Activated CD4-positive, alpha-beta T cell treated with anti-CD3 and anti-CD28 coated beads for 24 hours (primary cell): ENCODE results near the gene F11.
"Not testable (repeated sequence)": the region's sequence is repeated elsewhere in the genome, so short reads cannot be mapped to it uniquely, and the experiment has no call there.

Experiments
- DNase-seq, 2 donors: peaks; one replicate each; pipeline ENCODE4 v3.0.0-alpha.2; 2020; ENCODE audit warnings: low read depth in 2 of 2

F11 gene

DNA sequence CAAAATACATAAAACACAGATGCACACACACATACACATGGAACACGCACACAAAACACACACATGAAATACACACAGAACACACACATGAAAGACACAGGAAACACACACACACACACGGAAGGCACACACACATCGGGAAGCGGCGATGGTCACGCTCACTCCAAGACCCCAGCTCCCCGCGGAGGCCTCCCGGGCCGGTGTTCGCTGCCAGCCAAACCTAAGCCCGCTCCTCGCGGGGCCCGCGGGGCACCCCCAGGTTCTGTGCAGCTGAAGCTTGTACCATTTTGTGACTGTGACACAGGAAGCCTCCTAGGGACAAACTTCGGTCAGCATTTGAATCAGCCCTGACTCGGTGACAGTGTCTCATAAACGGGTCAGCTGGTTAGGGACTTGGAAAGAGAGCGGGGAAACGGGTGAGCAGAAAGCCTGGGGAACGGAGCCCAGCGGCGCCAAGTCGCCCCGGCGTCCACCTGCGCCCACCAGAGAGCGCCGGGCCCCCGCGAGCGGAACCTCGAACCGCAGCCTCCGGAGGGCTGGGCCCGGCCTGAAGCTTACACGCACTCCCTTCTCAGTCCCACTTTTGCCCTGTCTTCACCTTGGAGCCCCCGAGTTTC, 32.1 kb downstream of the F11 start:
- DNase-seq: no peak

DNA sequence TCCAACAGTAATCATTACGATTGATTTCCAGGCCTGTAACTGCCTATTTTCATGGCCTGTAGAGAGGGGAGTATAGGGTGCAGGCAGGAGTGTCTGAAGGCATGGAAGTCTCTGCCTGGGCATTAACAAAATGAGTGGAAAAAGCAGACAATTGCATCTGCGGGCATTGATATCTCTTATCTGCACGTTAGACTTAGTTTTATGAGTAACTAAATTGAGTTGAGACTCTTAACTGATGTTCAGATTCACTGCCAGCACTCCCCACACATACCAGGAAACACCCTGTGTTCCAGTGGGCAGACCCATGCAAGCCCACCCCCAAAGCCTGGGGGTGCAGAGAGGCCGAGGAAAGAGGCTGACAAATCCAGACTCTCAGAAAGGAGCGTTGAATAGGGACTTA, 33.3 kb downstream of the F11 start:
- no peak for DNase-seq

DNA sequence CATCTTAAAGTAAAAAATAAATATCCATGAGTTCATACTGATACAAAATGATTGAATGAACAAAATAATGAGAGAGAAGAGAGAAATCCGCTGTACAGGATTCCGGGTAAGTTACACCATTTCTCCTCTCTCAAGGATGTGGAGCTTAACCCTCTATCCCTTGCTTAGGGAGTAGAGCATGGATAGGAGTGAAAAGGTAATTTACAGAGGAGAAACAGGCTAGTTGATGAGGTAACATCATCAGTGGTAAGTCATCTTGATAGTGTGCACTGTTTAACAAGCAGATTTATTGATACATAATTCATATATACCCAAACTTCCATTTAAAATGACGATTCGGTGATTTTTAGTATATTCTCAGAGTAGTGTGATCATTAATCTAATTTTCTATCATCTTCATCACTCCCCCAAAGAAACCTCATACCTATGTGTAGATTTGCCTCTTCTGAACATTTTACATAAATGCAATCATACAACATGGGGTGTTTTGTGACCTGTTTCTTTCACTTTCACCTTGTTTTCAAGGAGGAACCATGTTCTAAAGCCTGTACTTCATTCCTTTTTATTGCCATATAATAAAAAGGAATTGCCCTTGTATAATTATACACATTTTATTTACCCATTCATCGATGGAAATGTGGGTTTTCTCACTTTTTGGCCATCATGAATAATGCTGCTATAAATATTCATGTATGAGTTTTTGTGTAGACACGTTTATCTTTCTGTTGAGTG, 34.8 kb downstream of the F11 start:
- DNase-seq: no peak

DNA sequence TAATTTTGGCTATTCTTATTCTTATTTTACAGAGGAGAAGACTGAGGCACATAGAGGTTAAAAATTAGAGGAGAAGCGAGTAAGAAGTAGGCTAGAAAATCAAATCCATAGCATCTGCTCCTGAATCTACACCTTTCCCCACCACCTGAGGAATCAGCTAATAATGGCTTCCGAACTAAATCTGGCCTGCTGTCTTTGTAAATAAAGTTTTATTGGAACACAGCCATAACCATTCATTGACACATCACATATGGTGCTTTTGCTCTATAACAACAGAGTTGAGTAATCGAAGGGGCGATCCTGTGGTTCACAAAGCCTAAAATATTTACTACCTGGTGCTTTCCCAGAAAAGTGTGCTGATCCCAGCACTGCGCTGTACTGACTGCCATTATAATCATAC, 38.2 kb downstream of the F11 start:
- DNase-seq: no peak

DNA sequence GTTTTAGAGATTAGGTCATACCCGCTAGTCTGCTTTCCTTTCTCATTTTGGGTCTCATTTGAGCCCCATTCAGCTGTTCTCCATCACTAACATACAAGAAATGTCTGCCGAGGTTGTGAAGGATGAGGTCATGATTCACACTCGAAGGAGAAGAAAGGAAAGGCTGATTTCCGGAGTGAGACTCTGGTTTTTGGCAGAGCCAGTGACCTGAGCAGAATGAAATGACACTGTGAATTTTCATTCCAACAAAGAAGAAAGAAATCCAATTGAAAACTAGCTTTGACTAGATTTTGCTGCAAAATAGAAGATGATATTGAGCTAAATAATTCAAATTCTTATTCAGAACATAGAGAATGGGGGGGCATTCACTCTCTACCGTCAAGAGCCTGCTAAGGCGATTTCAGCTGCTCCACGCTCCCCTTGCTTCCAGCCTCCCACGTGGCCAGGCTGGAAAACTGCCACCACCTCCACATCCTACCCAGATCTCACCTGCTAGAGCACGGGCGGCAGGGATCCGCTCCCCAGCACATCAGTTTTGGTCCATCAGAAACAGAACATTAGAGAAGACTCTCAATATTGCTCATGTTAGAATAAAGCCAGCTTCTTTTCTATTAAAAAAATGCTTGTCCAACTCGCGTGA, 39.0 kb downstream of the F11 start:
- no peak for DNase-seq

DNA sequence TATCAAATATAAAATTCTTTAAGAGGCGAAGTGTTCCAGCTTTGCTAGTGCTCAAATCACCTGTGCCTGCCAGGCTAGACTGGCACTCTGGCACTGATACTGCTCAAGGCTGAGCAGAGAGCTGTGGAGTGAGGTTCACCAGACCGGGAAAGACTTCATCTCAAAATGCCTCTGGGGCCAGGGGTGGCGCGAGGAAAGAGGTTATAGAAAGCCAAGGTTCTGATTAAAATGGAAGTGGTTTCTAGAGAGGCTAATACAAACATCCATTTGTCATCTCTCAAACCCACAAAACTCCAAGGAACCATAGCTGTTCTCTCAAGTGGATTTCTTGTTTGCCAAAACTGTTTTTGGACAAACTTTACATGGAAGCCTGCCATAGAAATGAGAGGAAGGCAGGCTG, 41.5 kb downstream of the F11 start:
- DNase-seq: no peak

DNA sequence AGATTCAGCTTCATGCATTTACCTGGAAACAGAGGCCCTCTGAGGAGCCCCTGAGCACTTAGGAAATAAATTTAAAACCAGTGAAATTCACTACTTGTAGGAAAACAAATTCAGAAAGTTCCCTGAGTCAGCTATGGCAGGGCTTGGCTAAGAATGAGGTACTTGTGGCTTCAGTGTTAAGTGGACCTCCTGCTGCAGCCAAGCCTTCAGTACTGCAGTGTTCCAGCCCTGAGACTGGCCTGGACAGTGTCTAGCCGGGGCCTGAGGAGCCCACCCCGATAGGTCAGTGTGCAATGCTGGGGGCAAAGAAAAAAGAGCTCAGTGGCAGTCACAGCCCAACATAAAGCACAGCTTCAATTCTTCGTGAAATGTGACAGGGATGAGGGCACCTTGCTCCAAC, 41.9 kb downstream of the F11 start:
- no peak for DNase-seq

DNA sequence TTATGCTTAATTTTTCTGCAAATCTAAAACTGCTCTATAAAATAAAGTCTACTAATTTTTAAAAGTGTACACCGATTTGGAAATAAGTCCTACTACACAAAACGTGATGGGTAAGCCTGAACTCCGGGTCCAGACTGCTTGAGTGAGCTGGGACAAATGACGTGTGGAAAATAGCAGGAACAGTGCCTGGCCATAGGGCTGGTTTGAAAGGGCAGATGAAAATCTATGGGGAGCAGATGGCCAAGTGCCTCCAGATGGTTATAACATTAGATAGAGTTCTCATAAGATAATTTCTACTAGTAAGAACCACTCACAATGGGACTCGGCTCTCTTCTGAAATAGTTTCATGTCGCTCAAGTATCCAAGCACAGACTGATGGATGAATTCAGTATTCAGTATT, 52.5 kb downstream of the F11 start:
- no peak for DNase-seq

DNA sequence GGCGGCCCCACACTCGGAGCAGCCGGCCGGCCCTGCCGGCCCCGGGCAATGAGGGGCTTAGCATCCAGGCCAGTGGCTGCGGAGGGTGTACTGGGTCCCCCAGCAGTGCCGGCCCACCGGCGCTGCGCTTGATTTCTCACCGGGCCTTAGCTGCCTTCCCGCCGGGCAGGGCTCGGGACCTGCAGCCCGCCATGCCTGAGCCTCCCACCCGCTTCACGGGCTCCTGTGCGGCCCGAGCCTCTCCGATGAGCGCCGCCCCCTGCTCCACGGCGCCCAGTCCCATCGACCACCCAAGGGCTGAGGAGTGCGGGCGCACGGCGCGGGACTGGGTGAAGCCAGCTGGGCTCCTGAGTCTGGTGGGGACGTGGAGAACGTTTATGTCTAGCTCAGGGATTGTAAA, 58.7 kb downstream of the F11 start:
- DNase-seq: not testable (repeated sequence)

DNA sequence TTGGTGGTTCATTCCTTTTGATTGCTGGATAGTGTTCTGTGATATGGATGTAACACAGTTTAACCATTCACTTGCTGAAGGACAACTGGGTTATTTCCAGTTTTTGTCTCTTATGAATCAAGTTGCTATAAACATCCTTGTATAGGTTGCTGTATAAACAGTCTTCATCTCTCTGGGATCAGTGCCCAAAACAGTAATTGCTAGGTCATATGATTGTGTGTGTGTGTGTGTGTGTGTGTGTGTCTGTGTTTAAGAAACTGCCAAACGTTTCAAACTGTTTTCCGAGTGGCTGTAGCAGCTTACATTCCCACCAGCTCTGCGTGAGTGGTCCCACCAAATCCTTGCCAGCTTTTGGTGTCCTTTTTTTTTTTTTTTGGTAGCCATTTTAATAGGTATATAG, 60.4 kb downstream of the F11 start:
- DNase-seq: no peak

DNA sequence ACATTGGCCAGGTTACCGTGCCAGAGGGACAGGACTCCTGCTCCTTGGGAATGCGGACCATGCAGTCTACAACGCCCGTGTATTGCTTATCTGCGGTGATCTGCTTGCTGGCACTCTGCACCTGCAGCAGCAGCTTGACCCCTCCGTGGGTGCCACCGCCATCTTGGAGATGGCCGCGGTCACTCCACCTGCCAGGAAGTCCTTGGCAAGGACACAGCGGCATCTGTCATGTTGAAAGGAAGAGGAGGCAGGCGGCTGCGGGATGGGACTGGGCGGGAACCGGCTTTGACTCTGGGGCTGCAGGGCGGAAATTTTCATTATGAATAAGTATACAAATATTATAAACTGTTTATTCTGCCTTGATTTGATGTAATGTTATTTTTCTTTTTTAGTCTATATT, 63.4 kb downstream of the F11 start:
- DNase-seq: no peak

DNA sequence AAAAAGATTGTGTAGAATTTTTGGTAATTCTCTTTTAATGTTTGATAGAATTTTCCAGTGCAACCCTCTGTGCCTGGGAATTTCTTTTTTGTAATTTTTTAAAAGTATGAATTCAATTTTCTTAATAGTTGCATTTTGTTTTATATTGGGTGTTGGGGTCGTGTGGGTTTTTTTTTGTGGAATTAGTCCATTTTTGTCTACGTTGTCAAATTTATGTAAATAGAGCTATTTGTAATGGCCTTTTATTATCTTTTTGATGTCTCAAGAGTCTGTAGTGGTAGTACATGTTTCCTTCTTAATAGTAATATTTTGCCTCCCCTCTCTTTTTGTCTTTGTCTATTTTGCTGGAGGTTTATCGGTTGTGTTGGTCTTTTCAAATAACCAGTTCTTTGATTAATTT, 64.4 kb downstream of the F11 start:
- no peak for DNase-seq

DNA sequence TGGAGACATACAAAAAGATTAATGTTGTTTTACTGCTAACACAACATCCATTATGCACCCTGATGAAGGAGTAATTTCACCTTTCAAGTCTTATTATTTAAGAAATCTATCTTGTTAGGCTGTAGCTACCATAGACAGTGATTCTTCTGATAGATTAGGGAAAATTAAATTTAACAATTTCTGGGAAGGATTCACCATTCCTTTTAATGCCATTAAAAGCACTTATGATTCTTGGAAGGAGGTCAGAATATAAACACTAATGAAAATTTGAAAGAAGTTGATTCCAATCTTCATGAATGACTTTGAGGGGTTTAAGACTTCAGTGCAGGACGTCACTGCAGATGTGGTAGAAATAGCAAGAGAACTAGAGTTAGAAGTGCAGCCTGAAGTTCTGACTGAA, 69.8 kb downstream of the F11 start:
- DNase-seq: no peak
